Measurements from ENCODE around the gene DRD1. TPM values are rescaled to one million over a fixed set of nuclear protein-coding genes. Genes with fewer than 3 reads are reported as not detected.

DRD1 gene
- total RNA-seq, 2 donors from 2014 or later, result 0.28 to 0.77 TPM

GRCh38 chr5:175484322-175484721 lies 40.3 kb upstream of the DRD1 start:
- Histone ChIP-seq H3K9me3 (no peaks in the 10 kb centered on the region), H3K36me3 (no peaks in the 10 kb centered on the region), H3K27me3 (replicated peaks; ENCODE audit: insufficient read depth) (no peaks in the 10 kb centered on the region), H3K4me3 (no peak overlapping the region), H3K4me1 (replicated peaks) (no peaks in the 10 kb centered on the region), H3K27ac (no peak overlapping the region)
- WGBS, result 98% methylated on average over 26 of the region's 26 CpGs
- intact Hi-C loops (cut with DNase I), result no loop called here
- DNase-seq (ENCODE audit: low spot score), result no peak
- no peak for TF ChIP-seq CTCF (IDR thresholded peaks at IDR 0.05)
- no peak for TF ChIP-seq POLR2AphosphoS5 (IDR thresholded peaks at IDR 0.05)
- TF ChIP-seq POLR2A (IDR thresholded peaks at IDR 0.05), result no peak

GRCh38 chr5:175483337-175483736 lies 39.4 kb upstream of the DRD1 start:
- TF ChIP-seq POLR2AphosphoS5 (IDR thresholded peaks at IDR 0.05) (no peak), POLR2A (IDR thresholded peaks at IDR 0.05) (no peak), CTCF (IDR thresholded peaks at IDR 0.05) (no peak)

GRCh38 chr5:175479125-175479881 lies 35.3 kb upstream of the DRD1 start:
- no peaks in the 10 kb centered on the region for H3K36me3 ChIP-seq
- WGBS, result 32% methylated on average over 13 of the region's 13 CpGs
- no peak for TF ChIP-seq CTCF (IDR thresholded peaks at IDR 0.05)
- no peak for TF ChIP-seq POLR2A (IDR thresholded peaks at IDR 0.05)
- TF ChIP-seq POLR2AphosphoS5 (IDR thresholded peaks at IDR 0.05), result no peak
- intact Hi-C loops (cut with DNase I), result no loop called here
- H3K4me3 ChIP-seq, result peak overlapping the region; percentile 82 to 91
- DNase-seq (ENCODE audit: low spot score), result no peak
- H3K27me3 ChIP-seq (replicated peaks; ENCODE audit: insufficient read depth), result no peaks in the 10 kb centered on the region
- peak overlapping the region; percentile 78 to 81 for H3K27ac ChIP-seq
- H3K9me3 ChIP-seq, result no peaks in the 10 kb centered on the region
- no peaks in the 10 kb centered on the region for H3K4me1 ChIP-seq (replicated peaks)

More at GRCh38 chr5:175483337-175483736, 39.4 kb upstream of the DRD1 start:
- no peak overlapping the region for H3K27ac ChIP-seq
- H3K36me3 ChIP-seq, result no peaks in the 10 kb centered on the region
- H3K27me3 ChIP-seq (replicated peaks; ENCODE audit: insufficient read depth), result no peaks in the 10 kb centered on the region
- intact Hi-C loops (cut with DNase I), result no loop called here
- H3K4me1 ChIP-seq (replicated peaks), result no peaks in the 10 kb centered on the region
- no peak overlapping the region for H3K4me3 ChIP-seq
- no peak for DNase-seq (ENCODE audit: low spot score)
- no peaks in the 10 kb centered on the region for H3K9me3 ChIP-seq
- 87% methylated on average over 8 of the region's 8 CpGs for WGBS

GRCh38 chr5:175478384-175479124 lies 34.6 kb upstream of the DRD1 start, which contains the start of gene SFXN1:
SFXN1 (plus strand) TSS chr5:175478560; CDS start chr5:175492104, 13,544 bp downstream.
- peak within 1 kb of the TSS; percentile 82 to 91 for H3K4me3 ChIP-seq
- no peaks in the 10 kb centered on the region for H3K27me3 ChIP-seq (replicated peaks; ENCODE audit: insufficient read depth)
- H3K27ac ChIP-seq, result peak within 1 kb of the TSS; percentile 78 to 81
- TF ChIP-seq CTCF (IDR thresholded peaks at IDR 0.05) (no peak), POLR2AphosphoS5 (IDR thresholded peaks at IDR 0.05) (peak; percentile 20), POLR2A (IDR thresholded peaks at IDR 0.05) (peak; percentile 77)
- intact Hi-C loops (cut with DNase I), result no loop called here
- under 1% methylated on average over 62 of the region's 94 CpGs for WGBS
- DNase-seq (ENCODE audit: low spot score), result peak; percentile 76
- H3K4me1 ChIP-seq (replicated peaks), result no peaks in the 10 kb centered on the region
- H3K9me3 ChIP-seq, result no peaks in the 10 kb centered on the region
- no peaks in the 10 kb centered on the region for H3K36me3 ChIP-seq
